ENCODE data around the gene LAMB3.

DNA sequence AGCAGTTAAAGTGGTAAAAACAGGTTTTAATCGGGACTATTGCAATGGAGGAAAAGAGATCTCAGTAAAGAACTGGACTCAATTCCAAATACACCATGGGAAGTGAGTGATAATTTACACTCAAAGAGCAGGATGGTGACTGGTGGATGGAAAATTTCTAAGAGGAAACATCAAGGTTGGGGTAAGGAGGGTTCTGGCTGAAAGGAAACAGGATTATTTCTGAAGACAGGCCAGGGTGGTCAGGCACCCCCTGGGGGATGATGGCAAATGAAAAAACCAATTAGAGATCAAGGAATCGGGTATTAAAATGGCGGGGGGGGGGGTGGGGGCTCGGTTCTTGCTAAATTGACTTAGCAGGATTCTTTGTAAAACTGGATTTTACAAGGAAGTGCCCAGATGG lies 40.1 kb upstream of the LAMB3 start:
- TF ChIP-seq, protein P1, sequence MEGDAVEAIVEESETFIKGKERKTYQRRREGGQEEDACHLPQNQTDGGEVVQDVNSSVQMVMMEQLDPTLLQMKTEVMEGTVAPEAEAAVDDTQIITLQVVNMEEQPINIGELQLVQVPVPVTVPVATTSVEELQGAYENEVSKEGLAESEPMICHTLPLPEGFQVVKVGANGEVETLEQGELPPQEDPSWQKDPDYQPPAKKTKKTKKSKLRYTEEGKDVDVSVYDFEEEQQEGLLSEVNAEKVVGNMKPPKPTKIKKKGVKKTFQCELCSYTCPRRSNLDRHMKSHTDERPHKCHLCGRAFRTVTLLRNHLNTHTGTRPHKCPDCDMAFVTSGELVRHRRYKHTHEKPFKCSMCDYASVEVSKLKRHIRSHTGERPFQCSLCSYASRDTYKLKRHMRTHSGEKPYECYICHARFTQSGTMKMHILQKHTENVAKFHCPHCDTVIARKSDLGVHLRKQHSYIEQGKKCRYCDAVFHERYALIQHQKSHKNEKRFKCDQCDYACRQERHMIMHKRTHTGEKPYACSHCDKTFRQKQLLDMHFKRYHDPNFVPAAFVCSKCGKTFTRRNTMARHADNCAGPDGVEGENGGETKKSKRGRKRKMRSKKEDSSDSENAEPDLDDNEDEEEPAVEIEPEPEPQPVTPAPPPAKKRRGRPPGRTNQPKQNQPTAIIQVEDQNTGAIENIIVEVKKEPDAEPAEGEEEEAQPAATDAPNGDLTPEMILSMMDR (IDR thresholded peaks at IDR 0.05), result no peak
- no peak for TF ChIP-seq POLR2A (IDR thresholded peaks at IDR 0.05)

Data from adrenal gland (tissue), 5 donors.